Right atrium auricular region (tissue), 2 donors: Measurements from ENCODE around the gene GPR4. TPM values are rescaled to one million over a fixed set of nuclear protein-coding genes. Genes with fewer than 3 reads are reported as not detected.
A peak's percentile ranks its signal among the peaks of the same experiment; 100 is the strongest.
"Not testable (repeated sequence)": the region's sequence is repeated elsewhere in the genome, so short reads cannot be mapped to it uniquely, and the experiment has no call there.

ENCODE experiments used
- DNase-seq: peaks from one replicate; pipeline ENCODE4 v3.0.0-alpha.2; 2019; ENCODE audit warnings: low spot score
- H3K27ac ChIP-seq, 2 donors: fragments of 200-600 bp; sonication (generic); 1 replicate in 1 of 2; 2 replicates in 1 of 2; pipeline ENCODE4 v1.5.1; 2016 to 2019
- H3K27me3 ChIP-seq, 2 donors: fragments of 200-600 bp; sonication (generic); one replicate each; pipeline versions ENCODE4 v1.5.1 to v1.6.0; 2017 to 2019
- H3K36me3 ChIP-seq: fragments of 200-600 bp; sonication (generic); one replicate; pipeline ENCODE4 v1.5.1; 2016
- H3K4me1 ChIP-seq, 2 donors: fragments of 200-600 bp; sonication (generic); one replicate each; pipeline versions ENCODE4 v1.5.1 to v1.6.0; 2017 to 2019
- H3K4me3 ChIP-seq, 2 donors: fragments of 200-600 bp; sonication (generic); 1 replicate in 1 of 2; 2 replicates in 1 of 2; pipeline ENCODE4 v1.5.1; 2017 to 2019; ENCODE audit warnings: mild to moderate bottlenecking in 1 of 2, moderate library complexity in 1 of 2
- H3K9me3 ChIP-seq, 2 donors: fragments of 200-600 bp; sonication (generic); one replicate each; pipeline ENCODE4 v1.5.1; 2019
- total RNA-seq, 2 donors: library from RNA; depleted of rRNA; stranded (reverse); fragments of >200 nt; gene quantifications; one replicate each; pipeline ENCODE4 v1.1.0, GENCODE V29; 2016
- TF ChIP-seq, protein P1 (sequence below), 2 donors: fragments of 200-600 bp; sonication (generic); IDR thresholded peaks; one replicate each; pipeline ENCODE4 v1.5.1; 2019; ENCODE audit warnings: antibody characterized with exemption in 2 of 2

GPR4 gene
- total RNA-seq, 2 donors from 2014 or later: 6.2 to 12.1 TPM

DNA sequence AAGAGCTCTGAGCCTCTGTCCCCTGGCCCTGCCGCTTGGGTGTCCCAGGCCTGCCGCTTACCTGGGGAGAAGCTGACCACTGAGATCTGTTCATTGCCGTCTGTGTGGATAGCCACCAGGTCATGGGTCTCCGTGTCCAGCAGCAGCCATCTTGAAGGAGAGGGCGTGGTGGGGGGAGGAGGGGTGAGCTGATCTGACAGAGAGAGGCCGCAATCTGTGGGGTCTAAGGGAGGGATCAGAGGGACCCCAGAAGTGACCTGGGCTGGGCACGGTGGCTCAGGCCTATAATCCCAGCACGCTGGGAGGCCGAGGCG is 14.6 kb upstream of the GPR4 start:
- no peak for DNase-seq
- TF ChIP-seq, protein P1, sequence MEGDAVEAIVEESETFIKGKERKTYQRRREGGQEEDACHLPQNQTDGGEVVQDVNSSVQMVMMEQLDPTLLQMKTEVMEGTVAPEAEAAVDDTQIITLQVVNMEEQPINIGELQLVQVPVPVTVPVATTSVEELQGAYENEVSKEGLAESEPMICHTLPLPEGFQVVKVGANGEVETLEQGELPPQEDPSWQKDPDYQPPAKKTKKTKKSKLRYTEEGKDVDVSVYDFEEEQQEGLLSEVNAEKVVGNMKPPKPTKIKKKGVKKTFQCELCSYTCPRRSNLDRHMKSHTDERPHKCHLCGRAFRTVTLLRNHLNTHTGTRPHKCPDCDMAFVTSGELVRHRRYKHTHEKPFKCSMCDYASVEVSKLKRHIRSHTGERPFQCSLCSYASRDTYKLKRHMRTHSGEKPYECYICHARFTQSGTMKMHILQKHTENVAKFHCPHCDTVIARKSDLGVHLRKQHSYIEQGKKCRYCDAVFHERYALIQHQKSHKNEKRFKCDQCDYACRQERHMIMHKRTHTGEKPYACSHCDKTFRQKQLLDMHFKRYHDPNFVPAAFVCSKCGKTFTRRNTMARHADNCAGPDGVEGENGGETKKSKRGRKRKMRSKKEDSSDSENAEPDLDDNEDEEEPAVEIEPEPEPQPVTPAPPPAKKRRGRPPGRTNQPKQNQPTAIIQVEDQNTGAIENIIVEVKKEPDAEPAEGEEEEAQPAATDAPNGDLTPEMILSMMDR (IDR thresholded peaks at IDR 0.05): no peak
- H3K36me3 ChIP-seq: peaks cover 54% of the 10 kb centered on the region
- H3K27me3 ChIP-seq: no peaks in the 10 kb centered on the region
- H3K9me3 ChIP-seq: no peaks in the 10 kb centered on the region
- H3K4me3 ChIP-seq: no peak overlapping the region
- H3K27ac ChIP-seq: no peak overlapping the region
- H3K4me1 ChIP-seq: peaks cover 0 to 4% of the 10 kb centered on the region in 2 donors

GRCh38 chr19:45615795-45616703 is 14.0 kb upstream of the GPR4 start:
- Histone ChIP-seq H3K27me3 (no peaks in the 10 kb centered on the region), H3K4me1 (peaks cover 0 to 4% of the 10 kb centered on the region in 2 donors), H3K9me3 (no peaks in the 10 kb centered on the region), H3K27ac (no peak overlapping the region), H3K4me3 (no peak overlapping the region), H3K36me3 (peaks cover 50% of the 10 kb centered on the region)
- TF ChIP-seq, protein P1 (IDR thresholded peaks at IDR 0.05): no peak
- DNase-seq: peak; percentile 74

DNA sequence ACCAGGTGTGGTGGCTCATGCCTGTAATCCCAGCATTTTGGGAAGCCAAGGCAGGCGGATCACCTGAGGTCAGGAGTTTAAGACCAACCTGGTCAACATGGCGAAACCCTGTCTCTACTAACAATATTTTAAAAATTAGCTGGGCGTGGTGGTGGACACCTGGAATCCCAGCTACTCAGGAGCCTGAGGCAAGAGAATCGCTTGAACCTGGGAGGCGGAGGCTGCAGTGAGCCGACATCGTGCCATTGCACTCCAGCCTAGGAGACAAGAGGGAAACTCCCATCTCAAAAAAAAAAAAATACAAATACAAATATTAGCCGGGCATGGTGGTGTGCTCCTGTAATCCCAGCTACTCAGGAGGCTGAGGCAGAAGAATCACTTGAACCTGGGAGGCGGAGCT is 13.0 kb upstream of the GPR4 start:
- Histone ChIP-seq H3K36me3 (peaks cover 49% of the 10 kb centered on the region), H3K27ac (peak overlapping the region in 1 of 2 donors; percentile 1)
- not testable (repeated sequence) for DNase-seq, H3K4me3 ChIP-seq, H3K27me3 ChIP-seq, H3K4me1 ChIP-seq, H3K9me3 ChIP-seq

GRCh38 chr19:45613926-45614725 is 12.1 kb upstream of the GPR4 start:
- H3K9me3 ChIP-seq: no peaks in the 10 kb centered on the region
- peak overlapping the region; percentile 1 to 39 for H3K27ac ChIP-seq
- H3K36me3 ChIP-seq: peaks cover 40% of the 10 kb centered on the region
- H3K4me3 ChIP-seq: no peak overlapping the region
- H3K27me3 ChIP-seq: no peaks in the 10 kb centered on the region
- H3K4me1 ChIP-seq: peaks cover 0 to 4% of the 10 kb centered on the region in 2 donors
- no peak for DNase-seq
- TF ChIP-seq, protein P1 (IDR thresholded peaks at IDR 0.05): no peak

GRCh38 chr19:45608948-45609347 is 6.9 kb upstream of the GPR4 start:
- TF ChIP-seq, protein P1 (IDR thresholded peaks at IDR 0.05): no peak
- H3K27me3 ChIP-seq: no peaks in the 10 kb centered on the region
- peaks cover 25% of the 10 kb centered on the region for H3K36me3 ChIP-seq
- H3K4me3 ChIP-seq: no peak overlapping the region
- no peak overlapping the region for H3K27ac ChIP-seq
- H3K9me3 ChIP-seq: no peaks in the 10 kb centered on the region
- H3K4me1 ChIP-seq: peaks cover 0 to 12% of the 10 kb centered on the region in 2 donors
- no peak for DNase-seq
